ENCODE measurements around the gene TSPAN5. TPM values are rescaled to one million over a fixed set of nuclear protein-coding genes. Genes with fewer than 3 reads are reported as not detected.
A peak's percentile ranks its signal among the peaks of the same experiment; 100 is the strongest.
"Not testable (repeated sequence)": the region's sequence is repeated elsewhere in the genome, so short reads cannot be mapped to it uniquely, and the experiment has no call there.

The TSPAN5 gene
- total RNA-seq, 1 donor from 2014 or later: 13.7 TPM

- Histone ChIP-seq H3K27me3 (ENCODE audit: control insufficient read depth, insufficient read depth, low read length) (no peaks in the 10 kb centered on the region), H3K4me3 (ENCODE audit: low read depth, low read length) (no peak overlapping the region), H3K36me3 (ENCODE audit: control insufficient read depth, insufficient read depth, low read length) (no peaks in the 10 kb centered on the region)
- FAIRE-seq: peak; percentile 36
- TF ChIP-seq, protein P1, sequence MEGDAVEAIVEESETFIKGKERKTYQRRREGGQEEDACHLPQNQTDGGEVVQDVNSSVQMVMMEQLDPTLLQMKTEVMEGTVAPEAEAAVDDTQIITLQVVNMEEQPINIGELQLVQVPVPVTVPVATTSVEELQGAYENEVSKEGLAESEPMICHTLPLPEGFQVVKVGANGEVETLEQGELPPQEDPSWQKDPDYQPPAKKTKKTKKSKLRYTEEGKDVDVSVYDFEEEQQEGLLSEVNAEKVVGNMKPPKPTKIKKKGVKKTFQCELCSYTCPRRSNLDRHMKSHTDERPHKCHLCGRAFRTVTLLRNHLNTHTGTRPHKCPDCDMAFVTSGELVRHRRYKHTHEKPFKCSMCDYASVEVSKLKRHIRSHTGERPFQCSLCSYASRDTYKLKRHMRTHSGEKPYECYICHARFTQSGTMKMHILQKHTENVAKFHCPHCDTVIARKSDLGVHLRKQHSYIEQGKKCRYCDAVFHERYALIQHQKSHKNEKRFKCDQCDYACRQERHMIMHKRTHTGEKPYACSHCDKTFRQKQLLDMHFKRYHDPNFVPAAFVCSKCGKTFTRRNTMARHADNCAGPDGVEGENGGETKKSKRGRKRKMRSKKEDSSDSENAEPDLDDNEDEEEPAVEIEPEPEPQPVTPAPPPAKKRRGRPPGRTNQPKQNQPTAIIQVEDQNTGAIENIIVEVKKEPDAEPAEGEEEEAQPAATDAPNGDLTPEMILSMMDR (IDR thresholded peaks at IDR 0.05; ENCODE audit: insufficient read depth, low read length, severe bottlenecking): no peak
- DNase-seq (ENCODE audit: low read depth): peak; percentile 56
Measured at GRCh38 chr4:98466868-98467599, 191.4 kb downstream of the TSPAN5 start.

GRCh38 chr4:98462487-98462886, 195.9 kb downstream of the TSPAN5 start:
- Histone ChIP-seq H3K4me3 (ENCODE audit: low read depth, low read length) (no peak overlapping the region), H3K27me3 (ENCODE audit: control insufficient read depth, insufficient read depth, low read length) (no peaks in the 10 kb centered on the region), H3K36me3 (ENCODE audit: control insufficient read depth, insufficient read depth, low read length) (no peaks in the 10 kb centered on the region)
- FAIRE-seq (no peak), DNase-seq (ENCODE audit: low read depth) (no peak)
- TF ChIP-seq, protein P1 (IDR thresholded peaks at IDR 0.05; ENCODE audit: insufficient read depth, low read length, severe bottlenecking): no peak

DNA sequence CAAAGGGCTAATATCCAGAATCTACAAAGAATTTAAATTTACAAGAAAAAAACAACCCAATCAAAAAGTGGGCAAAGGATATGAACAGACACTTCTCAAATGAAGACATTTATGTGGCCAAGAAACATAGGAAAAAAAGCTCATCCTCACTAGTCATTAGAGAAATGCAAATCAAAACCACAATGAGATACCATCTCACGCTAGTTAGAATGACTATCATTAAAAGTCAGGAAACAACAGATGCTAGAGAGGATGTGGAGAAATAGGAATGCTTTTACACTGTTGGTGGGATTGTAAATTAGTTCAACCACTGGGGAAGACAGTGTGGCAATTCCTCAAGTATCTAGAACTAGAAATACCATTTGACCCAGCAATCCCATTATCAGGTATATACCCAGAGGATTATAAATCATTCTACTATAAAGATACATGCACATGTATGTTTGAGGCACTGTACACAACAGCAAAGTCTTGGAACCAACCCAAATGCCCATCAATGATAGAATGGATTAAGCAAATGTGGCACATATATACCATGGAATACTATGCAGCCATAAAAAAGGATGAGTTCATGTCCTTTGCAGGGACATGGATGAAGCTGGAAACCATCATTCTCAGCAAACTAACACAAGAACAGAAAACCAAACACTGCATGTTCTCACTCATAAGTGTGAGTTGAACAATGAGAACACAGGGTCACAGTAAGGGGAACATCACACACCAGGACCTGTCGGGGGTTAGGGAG, 197.1 kb downstream of the TSPAN5 start:
- not testable (repeated sequence) for DNase-seq (ENCODE audit: low read depth); H3K36me3 ChIP-seq (ENCODE audit: control insufficient read depth, insufficient read depth, low read length); H3K4me3 ChIP-seq (ENCODE audit: low read depth, low read length); FAIRE-seq; H3K27me3 ChIP-seq (ENCODE audit: control insufficient read depth, insufficient read depth, low read length)

GRCh38 chr4:98457422-98457821, 201.0 kb downstream of the TSPAN5 start:
- H3K36me3 ChIP-seq (ENCODE audit: control insufficient read depth, insufficient read depth, low read length); FAIRE-seq; H3K4me3 ChIP-seq (ENCODE audit: low read depth, low read length); DNase-seq (ENCODE audit: low read depth); H3K27me3 ChIP-seq (ENCODE audit: control insufficient read depth, insufficient read depth, low read length): not testable (repeated sequence)

DNA sequence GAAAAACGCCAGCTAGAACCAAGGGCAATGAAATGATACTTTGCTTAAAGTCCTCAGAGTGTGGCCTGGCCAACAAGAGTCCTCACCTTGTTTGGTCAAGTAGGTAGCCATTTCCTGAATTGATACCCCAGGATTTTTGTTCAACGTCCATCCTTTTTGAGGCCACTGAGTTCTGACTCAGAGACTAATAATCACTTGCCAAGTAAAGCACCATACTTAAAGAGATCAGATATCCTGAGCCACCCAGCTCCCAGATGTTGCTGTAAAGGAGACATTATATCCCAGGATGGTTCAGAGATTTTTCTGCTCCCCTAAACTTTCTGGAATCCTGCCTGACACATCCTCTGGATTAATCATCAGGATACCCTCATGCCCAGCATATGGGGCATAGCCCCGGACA, 206.3 kb downstream of the TSPAN5 start:
- Histone ChIP-seq H3K27me3 (ENCODE audit: control insufficient read depth, insufficient read depth, low read length) (no peaks in the 10 kb centered on the region), H3K4me3 (ENCODE audit: low read depth, low read length) (no peak overlapping the region), H3K36me3 (ENCODE audit: control insufficient read depth, insufficient read depth, low read length) (no peaks in the 10 kb centered on the region)
- DNase-seq (ENCODE audit: low read depth) (peak; percentile 29), FAIRE-seq (no peak)
- TF ChIP-seq, protein P1 (IDR thresholded peaks at IDR 0.05; ENCODE audit: insufficient read depth, low read length, severe bottlenecking): no peak

- no peak overlapping the region for H3K4me3 ChIP-seq (ENCODE audit: low read depth, low read length)
- H3K27me3 ChIP-seq (ENCODE audit: control insufficient read depth, insufficient read depth, low read length): no peaks in the 10 kb centered on the region
- TF ChIP-seq, protein P1 (IDR thresholded peaks at IDR 0.05; ENCODE audit: insufficient read depth, low read length, severe bottlenecking): no peak
- DNase-seq (ENCODE audit: low read depth) (peak; percentile 56), FAIRE-seq (no peak)
- H3K36me3 ChIP-seq (ENCODE audit: control insufficient read depth, insufficient read depth, low read length): no peaks in the 10 kb centered on the region
Measured at GRCh38 chr4:98448908-98449307, 209.5 kb downstream of the TSPAN5 start.
